ENCODE results near the gene RAD51B. TPM values are rescaled to one million over a fixed set of nuclear protein-coding genes. Genes with fewer than 3 reads are reported as not detected.

The RAD51B gene
- total RNA-seq, 2 donors from 2014 or later: 42.6 to 50.0 TPM

- H3K4me1 Mint-ChIP-seq (ENCODE audit: low read depth): peaks cover 12% of the 10 kb centered on the region
- no peaks in the 10 kb centered on the region for H3K27me3 Mint-ChIP-seq (ENCODE audit: low read depth)
- DNase-seq (no peak), ATAC-seq (replicated peaks in 1 of 2) (no peak)
- no peak overlapping the region for H3K27ac Mint-ChIP-seq
- H3K9me3 Mint-ChIP-seq: peaks cover 2 to 3% of the 10 kb centered on the region in 2 donors
- no peak overlapping the region for H3K4me3 Mint-ChIP-seq
- H3K36me3 Mint-ChIP-seq (ENCODE audit: insufficient read depth in 2 of 2): peaks cover 2% of the 10 kb centered on the region in 2 donors
These were observed 850.8 kb downstream of the RAD51B start for GRCh38 chr14:68670359-68670715.

- no peaks in the 10 kb centered on the region for H3K4me1 Mint-ChIP-seq (ENCODE audit: low read depth)
These were observed 852.3 kb downstream of the RAD51B start for GRCh38 chr14:68671909-68672308.

DNA sequence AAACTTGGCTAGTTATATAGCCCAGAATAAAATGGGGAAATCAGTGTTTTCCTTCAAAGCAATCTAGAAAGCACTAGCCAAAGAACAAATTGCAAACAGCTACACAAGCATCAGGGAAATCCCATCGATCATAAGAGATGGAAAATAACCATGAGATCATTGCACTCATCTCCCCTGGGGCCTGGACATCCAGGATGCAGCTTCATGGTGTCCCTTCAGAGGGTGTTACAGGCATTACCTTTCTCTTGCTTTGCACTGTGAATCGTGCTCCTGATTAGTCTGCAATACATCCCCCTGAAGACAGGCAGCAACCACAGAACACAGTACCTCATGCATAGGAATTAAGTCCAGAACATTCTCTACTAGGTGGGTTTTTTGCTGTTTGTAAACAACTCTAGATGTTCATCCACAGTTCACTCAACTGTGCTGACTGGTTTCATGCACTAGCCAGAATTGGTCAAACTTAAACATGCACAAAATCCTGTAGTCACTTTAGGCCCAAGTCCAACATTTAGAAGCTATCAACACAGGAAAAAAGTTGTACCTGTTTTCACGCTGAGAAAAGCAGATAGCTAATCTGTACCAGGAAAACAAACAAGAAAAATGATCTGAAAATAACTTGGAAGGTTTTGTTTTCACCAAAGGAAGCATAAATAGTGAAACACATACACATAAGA is 853.2 kb downstream of the RAD51B start:
- ATAC-seq (replicated peaks in 1 of 2) (no peak), DNase-seq (no peak)
- no peaks in the 10 kb centered on the region for H3K27me3 Mint-ChIP-seq (ENCODE audit: low read depth)
- H3K27ac Mint-ChIP-seq: no peak overlapping the region
- no peak overlapping the region for H3K4me3 Mint-ChIP-seq
- H3K4me1 Mint-ChIP-seq (ENCODE audit: low read depth): no peaks in the 10 kb centered on the region
- H3K36me3 Mint-ChIP-seq (ENCODE audit: insufficient read depth in 2 of 2): no peaks in the 10 kb centered on the region
- no peaks in the 10 kb centered on the region for H3K9me3 Mint-ChIP-seq

More at GRCh38 chr14:68671909-68672308, 852.3 kb downstream of the RAD51B start:
- Mint-ChIP-seq H3K9me3 (peaks cover 0 to 1% of the 10 kb centered on the region in 2 donors), H3K36me3 (ENCODE audit: insufficient read depth in 2 of 2) (peaks cover 0 to under 1% of the 10 kb centered on the region in 2 donors), H3K4me3 (no peak overlapping the region), H3K27ac (no peak overlapping the region), H3K27me3 (ENCODE audit: low read depth) (no peaks in the 10 kb centered on the region)
- no peak for DNase-seq
- ATAC-seq (replicated peaks in 1 of 2): no peak

DNA sequence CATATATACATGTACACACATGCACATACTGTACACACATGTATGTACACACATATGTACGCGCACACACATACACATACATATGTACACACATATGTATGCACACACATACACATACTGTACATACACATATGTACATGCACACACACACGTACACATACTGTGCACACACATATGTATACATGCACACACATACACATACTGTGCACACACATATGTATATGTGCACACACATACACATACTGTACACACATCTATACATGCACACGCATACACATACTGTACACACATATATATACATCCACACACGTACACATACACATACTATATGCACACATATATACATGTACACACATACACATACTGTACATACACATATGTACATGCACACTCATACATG is 853.9 kb downstream of the RAD51B start:
- H3K9me3 Mint-ChIP-seq: no peaks in the 10 kb centered on the region
- ATAC-seq (replicated peaks in 1 of 2) (no peak), DNase-seq (no peak)
- H3K27me3 Mint-ChIP-seq (ENCODE audit: low read depth): no peaks in the 10 kb centered on the region
- no peaks in the 10 kb centered on the region for H3K36me3 Mint-ChIP-seq (ENCODE audit: insufficient read depth in 2 of 2)
- H3K4me1 Mint-ChIP-seq (ENCODE audit: low read depth): no peaks in the 10 kb centered on the region
- no peak overlapping the region for H3K27ac Mint-ChIP-seq
- no peak overlapping the region for H3K4me3 Mint-ChIP-seq

DNA sequence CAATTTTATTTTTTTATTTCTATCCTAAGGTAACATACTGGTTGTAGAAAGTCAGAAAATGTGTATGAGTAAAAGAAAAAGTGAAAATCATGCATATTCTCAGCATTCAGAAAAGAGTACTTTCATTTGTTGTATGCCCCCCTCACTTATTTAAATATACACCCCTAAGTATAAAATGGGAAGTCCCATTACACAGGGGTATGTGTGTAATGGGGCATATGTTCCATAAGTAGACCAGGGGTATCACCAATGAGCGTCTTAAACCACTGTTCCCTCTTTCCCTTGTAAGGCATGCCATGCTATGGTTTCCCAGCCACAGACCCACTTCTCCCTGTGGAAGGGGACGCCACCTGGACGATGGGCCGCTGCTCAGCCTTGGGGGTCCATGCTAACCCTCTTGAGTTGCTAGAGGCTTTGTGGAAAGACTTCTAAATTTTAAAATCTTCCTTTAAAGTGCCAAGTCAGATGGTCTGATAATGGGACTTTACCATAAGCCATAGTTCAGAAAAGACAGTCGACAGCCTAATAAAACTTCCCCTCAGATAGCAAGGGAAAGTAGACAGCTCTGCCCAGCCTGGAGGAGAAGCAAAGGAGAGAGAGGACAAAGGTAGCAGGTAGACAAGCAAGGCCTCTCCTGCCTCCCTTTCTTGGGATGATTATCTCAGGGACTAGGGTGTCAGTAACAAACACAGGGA is 855.1 kb downstream of the RAD51B start:
- H3K9me3 Mint-ChIP-seq: no peaks in the 10 kb centered on the region
- no peaks in the 10 kb centered on the region for H3K36me3 Mint-ChIP-seq (ENCODE audit: insufficient read depth in 2 of 2)
- no peak overlapping the region for H3K27ac Mint-ChIP-seq
- peaks cover 7% of the 10 kb centered on the region for H3K4me1 Mint-ChIP-seq (ENCODE audit: low read depth)
- no peak overlapping the region for H3K4me3 Mint-ChIP-seq
- ATAC-seq (replicated peaks in 1 of 2) (no peak), DNase-seq (no peak)
- H3K27me3 Mint-ChIP-seq (ENCODE audit: low read depth): no peaks in the 10 kb centered on the region

- Mint-ChIP-seq H3K9me3 (no peaks in the 10 kb centered on the region), H3K36me3 (ENCODE audit: insufficient read depth in 2 of 2) (no peaks in the 10 kb centered on the region), H3K27ac (no peak overlapping the region), H3K4me3 (no peak overlapping the region), H3K27me3 (ENCODE audit: low read depth) (no peaks in the 10 kb centered on the region), H3K4me1 (ENCODE audit: low read depth) (peaks cover 9% of the 10 kb centered on the region)
- ATAC-seq (replicated peaks in 1 of 2) (no peak), DNase-seq (no peak)
These were observed 855.6 kb downstream of the RAD51B start for GRCh38 chr14:68675233-68675577.

GRCh38 chr14:68676511-68676943 is 856.9 kb downstream of the RAD51B start:
- Mint-ChIP-seq H3K27me3 (ENCODE audit: low read depth) (no peaks in the 10 kb centered on the region), H3K4me1 (ENCODE audit: low read depth) (peaks cover 12% of the 10 kb centered on the region), H3K4me3 (no peak overlapping the region), H3K36me3 (ENCODE audit: insufficient read depth in 2 of 2) (no peaks in the 10 kb centered on the region), H3K9me3 (no peaks in the 10 kb centered on the region), H3K27ac (no peak overlapping the region)
- DNase-seq (no peak), ATAC-seq (replicated peaks in 1 of 2) (no peak)

GRCh38 chr14:68677476-68677875 is 857.9 kb downstream of the RAD51B start:
- DNase-seq: no peak
- no peak overlapping the region for H3K27ac Mint-ChIP-seq
- H3K4me1 Mint-ChIP-seq (ENCODE audit: low read depth): peaks cover 21% of the 10 kb centered on the region
- no peak overlapping the region for H3K4me3 Mint-ChIP-seq
- ATAC-seq (replicated peaks in 1 of 2): no peak
- H3K36me3 Mint-ChIP-seq (ENCODE audit: insufficient read depth in 2 of 2): no peaks in the 10 kb centered on the region
- no peaks in the 10 kb centered on the region for H3K9me3 Mint-ChIP-seq
- H3K27me3 Mint-ChIP-seq (ENCODE audit: low read depth): no peaks in the 10 kb centered on the region

DNA sequence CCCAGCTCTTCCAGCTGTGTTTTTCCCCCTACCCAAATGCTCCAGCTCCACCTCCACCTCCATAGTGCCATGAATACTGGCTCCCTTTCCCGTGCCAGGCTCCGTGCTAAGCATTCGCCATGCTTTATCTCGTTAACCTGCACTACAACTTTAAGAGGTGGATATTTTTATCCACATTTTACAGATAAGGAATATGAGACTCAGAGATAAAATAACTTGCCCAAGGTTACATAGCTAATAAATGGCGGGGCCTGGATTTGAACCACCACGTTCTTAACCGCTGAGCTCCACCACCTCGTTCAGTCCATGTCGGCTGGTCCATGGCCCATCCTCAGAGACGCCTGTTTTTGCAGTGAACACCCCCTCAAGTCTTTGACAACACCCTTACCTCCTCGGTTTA is 858.3 kb downstream of the RAD51B start:
- no peaks in the 10 kb centered on the region for H3K36me3 Mint-ChIP-seq (ENCODE audit: insufficient read depth in 2 of 2)

DNA sequence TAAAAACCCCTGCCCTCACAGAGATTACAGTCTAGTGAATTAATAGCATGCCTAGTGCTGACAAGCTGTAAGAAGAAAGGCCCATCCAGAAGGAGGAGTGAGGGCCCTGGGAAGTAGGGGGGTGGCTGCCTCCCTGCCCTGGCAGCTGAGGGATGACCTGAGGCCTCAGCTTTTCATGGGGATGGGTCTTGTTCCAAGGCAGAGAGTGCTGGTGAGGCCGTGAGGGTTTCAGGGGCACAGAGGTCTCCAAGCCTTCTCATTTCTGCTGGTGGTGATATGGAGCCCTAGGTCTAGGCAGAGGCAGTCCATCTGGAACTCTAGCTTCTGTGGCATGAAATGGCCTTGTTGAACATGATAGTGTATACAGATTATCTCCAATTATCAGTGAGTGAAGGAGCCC is 858.9 kb downstream of the RAD51B start:
- DNase-seq: no peak

More for the DNA sequence above, 858.3 kb downstream of the RAD51B start:
- ATAC-seq (replicated peaks in 1 of 2): no peak
- H3K27me3 Mint-ChIP-seq (ENCODE audit: low read depth): no peaks in the 10 kb centered on the region
- DNase-seq: no peak
- H3K4me3 Mint-ChIP-seq: no peak overlapping the region
- H3K27ac Mint-ChIP-seq: no peak overlapping the region
- no peaks in the 10 kb centered on the region for H3K9me3 Mint-ChIP-seq
- peaks cover 25% of the 10 kb centered on the region for H3K4me1 Mint-ChIP-seq (ENCODE audit: low read depth)

DNA sequence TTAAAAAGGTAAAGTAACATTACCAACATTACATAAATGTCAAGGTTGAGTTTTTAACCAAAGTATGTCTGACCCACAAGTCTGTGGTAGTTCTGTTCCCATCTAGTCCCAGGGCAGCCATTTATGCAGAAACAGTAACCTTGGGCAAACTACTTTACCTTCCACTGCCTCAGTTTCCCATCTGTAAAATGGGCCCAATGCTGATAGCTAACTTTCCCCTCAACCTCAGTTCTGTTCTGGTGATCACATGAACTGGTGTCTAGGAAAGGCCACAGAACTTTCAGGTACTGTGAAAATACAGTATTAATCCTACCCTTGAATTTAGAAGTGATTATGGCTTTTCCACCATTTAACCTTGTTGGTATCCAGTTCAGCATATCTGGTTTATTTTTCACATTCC is 859.7 kb downstream of the RAD51B start:
- H3K4me3 Mint-ChIP-seq: no peak overlapping the region
- ATAC-seq (replicated peaks in 1 of 2) (no peak), DNase-seq (no peak)
- H3K4me1 Mint-ChIP-seq (ENCODE audit: low read depth): peaks cover 39% of the 10 kb centered on the region
- no peaks in the 10 kb centered on the region for H3K9me3 Mint-ChIP-seq
- no peaks in the 10 kb centered on the region for H3K27me3 Mint-ChIP-seq (ENCODE audit: low read depth)
- H3K27ac Mint-ChIP-seq: no peak overlapping the region
- H3K36me3 Mint-ChIP-seq (ENCODE audit: insufficient read depth in 2 of 2): no peaks in the 10 kb centered on the region

More for the DNA sequence above, 858.9 kb downstream of the RAD51B start:
- H3K4me3 Mint-ChIP-seq: no peak overlapping the region
- peaks cover 31% of the 10 kb centered on the region for H3K4me1 Mint-ChIP-seq (ENCODE audit: low read depth)
- H3K27ac Mint-ChIP-seq: no peak overlapping the region
- no peaks in the 10 kb centered on the region for H3K27me3 Mint-ChIP-seq (ENCODE audit: low read depth)
- H3K9me3 Mint-ChIP-seq: no peaks in the 10 kb centered on the region
- no peaks in the 10 kb centered on the region for H3K36me3 Mint-ChIP-seq (ENCODE audit: insufficient read depth in 2 of 2)
- ATAC-seq (replicated peaks in 1 of 2): no peak

GRCh38 chr14:68679746-68680467 is 860.3 kb downstream of the RAD51B start:
- H3K4me1 Mint-ChIP-seq (ENCODE audit: low read depth): peaks cover 45% of the 10 kb centered on the region
- H3K9me3 Mint-ChIP-seq: no peaks in the 10 kb centered on the region
- no peak for ATAC-seq (replicated peaks in 1 of 2)
- no peak for DNase-seq
- H3K36me3 Mint-ChIP-seq (ENCODE audit: insufficient read depth in 2 of 2): no peaks in the 10 kb centered on the region
- no peak overlapping the region for H3K27ac Mint-ChIP-seq
- H3K4me3 Mint-ChIP-seq: no peak overlapping the region
- no peaks in the 10 kb centered on the region for H3K27me3 Mint-ChIP-seq (ENCODE audit: low read depth)

DNA sequence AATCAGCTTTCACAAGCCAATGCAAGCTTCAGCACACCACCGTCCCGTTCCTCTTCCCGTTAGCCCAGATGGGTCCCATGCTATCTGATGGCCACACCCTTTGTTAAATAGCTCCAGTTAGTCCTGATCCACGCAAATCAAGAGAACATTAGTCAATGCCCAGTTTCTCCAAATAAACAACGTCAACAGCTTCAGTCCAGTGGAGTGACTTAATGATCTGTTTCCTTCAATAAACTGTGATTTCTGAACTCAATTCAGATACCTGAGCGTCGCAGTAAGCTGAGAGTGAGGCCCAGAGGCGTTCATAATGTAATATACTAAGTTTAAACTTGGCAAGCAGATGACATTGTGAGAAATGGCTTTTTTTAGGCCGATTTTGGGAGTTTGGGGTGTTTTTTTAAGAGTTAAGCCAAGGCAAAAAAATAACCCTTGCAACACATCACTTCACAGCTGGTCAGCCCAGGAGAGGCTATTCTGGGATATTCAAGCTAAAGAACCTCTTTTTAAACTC is 861.0 kb downstream of the RAD51B start:
- DNase-seq: no peak
- Mint-ChIP-seq H3K27me3 (ENCODE audit: low read depth) (no peaks in the 10 kb centered on the region), H3K36me3 (ENCODE audit: insufficient read depth in 2 of 2) (no peaks in the 10 kb centered on the region), H3K9me3 (no peaks in the 10 kb centered on the region), H3K4me1 (ENCODE audit: low read depth) (peaks cover 52% of the 10 kb centered on the region), H3K27ac (no peak overlapping the region), H3K4me3 (no peak overlapping the region)
- no peak for ATAC-seq (replicated peaks in 1 of 2)
